Hippocampal formation (tissue), 2 donors: ENCODE measurements around the gene UTP3.
"Not testable (repeated sequence)": the region's sequence is repeated elsewhere in the genome, so short reads cannot be mapped to it uniquely, and the experiment has no call there.

Source experiments
- DNase-seq, 2 donors: peaks; one replicate each; lab custom pipeline; 2025; lab: John Stamatoyannopoulos, UW

UTP3 gene, protein sequence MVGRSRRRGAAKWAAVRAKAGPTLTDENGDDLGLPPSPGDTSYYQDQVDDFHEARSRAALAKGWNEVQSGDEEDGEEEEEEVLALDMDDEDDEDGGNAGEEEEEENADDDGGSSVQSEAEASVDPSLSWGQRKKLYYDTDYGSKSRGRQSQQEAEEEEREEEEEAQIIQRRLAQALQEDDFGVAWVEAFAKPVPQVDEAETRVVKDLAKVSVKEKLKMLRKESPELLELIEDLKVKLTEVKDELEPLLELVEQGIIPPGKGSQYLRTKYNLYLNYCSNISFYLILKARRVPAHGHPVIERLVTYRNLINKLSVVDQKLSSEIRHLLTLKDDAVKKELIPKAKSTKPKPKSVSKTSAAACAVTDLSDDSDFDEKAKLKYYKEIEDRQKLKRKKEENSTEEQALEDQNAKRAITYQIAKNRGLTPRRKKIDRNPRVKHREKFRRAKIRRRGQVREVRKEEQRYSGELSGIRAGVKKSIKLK

DNA sequence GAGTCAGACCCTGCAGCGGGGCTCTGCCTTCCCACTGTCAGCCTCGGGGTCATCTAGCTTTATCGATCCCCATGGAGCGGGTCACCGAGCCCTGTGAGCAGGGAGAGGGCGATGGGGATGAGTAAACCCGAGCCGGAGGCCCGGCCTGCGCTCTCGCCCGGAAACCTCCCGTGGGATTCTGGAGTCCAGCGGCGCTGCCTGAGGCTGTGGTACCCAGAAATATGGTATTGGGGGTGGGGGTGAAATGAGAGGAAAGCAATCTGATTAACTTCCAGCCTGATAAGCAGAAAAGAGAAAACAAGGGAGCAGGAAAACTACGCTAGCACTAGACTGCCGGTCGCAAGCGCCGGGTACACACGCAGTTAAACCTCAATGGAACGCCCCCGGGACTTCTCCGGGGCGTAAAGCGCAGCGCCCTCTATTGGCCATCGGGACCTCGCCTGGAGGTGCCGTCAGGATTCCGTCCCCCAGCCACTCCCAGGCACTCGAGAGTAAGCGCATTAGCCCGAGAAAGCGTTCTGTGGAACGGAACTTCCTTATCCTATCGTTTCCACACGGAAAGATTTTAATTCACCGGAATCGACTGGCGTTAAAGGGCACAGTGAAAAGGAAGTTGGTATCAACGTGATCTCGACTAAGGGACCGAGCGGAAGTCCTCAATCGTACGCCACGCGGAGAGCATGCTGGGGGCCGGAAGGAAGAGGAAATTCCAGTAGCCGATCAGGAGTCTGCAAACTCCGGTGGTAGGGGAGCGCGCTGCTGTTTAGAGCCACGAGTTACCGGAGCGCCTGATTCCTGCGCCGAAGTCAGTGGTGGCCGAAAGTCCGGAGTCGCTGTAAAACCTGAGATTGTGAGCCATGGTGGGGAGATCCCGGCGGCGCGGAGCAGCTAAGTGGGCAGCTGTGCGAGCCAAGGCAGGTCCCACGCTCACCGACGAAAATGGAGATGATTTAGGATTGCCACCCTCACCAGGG lies at the start of gene UTP3:
Gene UTP3, plus strand, starts transcription at position 712 of the 974 bp plus-strand sequence. Its CDS starts 146 bp downstream, at position 858.
- DNase-seq: peak; percentile 96 to 99

DNA sequence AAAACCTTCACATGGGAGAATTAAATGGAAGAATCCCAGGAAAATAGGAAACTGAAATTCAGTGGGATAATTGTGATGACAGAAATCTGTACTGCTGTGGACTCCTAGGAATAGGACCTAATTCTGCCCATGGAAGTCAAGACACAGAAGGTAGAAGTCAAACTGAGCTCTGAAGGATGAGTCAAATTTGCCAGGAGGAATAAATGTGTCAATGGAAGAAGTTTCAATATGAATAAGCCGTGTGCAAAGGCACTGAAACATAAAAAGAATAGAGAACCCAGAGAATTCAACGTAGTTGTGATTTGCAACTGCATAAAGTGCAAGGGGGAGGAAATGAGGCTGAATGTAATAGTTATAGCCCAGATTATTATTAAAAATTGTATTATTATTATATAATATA lies 48.1 kb upstream of the UTP3 start:
- DNase-seq: no peak

DNA sequence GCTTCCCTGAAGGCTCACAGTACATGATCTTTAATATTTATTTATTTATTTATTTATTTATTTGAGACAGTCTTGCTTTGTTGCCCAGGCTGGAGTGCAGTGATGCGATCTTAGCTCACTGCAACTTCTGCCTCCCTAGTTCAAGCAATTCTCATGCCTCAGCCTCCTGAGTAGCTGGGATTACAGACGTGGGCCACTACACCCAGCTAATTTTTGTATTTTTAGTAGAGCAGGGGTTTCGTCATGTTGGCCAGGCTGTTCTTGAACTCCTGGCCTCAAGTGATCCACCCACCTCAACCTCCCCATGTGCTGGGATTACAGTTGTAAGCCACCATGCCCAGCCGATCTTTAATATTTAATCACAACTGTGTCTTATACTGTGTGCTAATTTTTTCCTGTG lies 37.6 kb upstream of the UTP3 start:
- not testable (repeated sequence) for DNase-seq

DNA sequence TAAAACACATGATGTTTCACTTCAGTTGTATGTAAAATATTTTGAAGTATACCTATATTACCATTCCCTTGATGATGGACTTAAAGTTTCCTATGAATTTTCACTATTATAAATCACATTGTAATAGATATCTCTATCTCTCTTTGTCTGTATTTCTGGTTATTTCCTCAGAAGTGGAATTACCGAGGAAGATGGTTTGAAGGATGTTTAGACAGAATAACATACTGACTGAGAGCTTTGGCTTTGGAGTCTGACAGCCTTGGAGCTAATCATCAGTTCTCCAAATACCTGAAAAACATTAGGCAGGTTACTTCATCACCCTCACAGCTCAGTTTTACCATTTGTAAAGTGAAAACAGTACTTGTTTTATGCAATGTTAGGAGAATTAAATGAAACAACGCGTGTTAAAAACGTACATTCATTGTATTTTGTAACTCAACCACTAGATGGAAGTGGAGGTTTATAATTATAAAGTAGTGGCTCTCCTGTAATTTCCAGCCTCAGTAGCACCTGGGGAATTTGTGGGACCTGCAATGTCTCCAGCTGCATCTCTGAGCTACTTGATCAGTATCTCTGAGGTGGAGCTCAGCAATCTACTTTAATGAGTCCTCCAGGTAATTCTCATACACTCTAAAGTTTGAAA lies 36.3 kb upstream of the UTP3 start:
- peak in 1 of 2 donors; percentile 28 for DNase-seq

DNA sequence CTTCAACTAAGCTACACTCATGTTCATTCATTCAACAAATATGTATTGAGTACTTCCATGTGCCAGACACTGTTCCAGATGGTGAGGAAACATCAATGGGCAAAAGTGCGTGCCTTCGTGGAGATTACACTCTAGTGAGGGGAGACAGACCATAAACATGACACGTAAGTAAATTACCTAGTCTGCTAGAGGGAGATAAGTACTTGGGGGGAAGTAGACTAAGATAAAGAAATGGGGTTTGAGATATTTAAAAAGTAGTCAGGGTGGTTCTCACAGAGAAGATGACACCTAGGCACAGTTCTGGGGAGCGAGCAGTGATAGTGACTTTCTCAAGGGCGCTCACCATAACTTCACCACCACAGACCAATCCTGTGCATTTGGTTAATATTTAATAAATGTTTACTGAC lies 33.7 kb upstream of the UTP3 start:
- no peak for DNase-seq

DNA sequence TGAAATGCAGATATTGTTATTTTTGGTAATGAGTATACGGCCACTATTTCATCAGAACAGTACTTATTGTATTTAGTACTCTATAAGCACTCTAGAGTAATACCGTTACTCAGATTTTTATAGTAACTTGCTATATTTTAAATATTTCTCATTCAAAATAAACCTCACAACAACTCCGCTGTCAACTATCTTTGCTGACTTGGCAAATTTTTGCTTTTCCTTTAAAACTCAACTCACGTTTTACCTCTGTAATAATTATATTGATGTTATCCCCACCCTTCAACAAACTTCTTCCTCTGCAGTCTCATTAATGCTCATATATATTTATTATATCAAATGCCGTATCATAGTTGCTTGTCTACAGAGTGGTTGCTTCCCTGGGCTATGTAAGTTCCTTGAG lies 31.0 kb upstream of the UTP3 start:
- no peak for DNase-seq

DNA sequence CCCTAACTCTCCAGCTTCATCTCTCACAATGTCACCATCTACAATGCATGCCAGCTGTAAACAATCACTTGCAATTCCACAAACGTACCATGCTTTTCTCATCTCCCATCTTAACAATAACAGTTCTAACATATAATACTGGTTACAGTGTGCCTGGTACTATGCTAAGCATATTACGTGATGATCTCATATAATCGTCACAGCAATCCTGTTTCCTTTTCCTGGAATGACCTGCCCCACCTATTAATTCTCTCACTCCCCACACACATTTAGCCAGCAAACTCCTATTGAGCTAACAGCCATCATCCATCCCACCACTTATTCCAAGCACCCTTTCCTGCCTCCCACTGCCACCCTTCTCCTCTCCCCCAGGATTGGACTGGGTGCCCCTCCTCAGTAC lies 29.9 kb upstream of the UTP3 start:
- no peak for DNase-seq

DNA sequence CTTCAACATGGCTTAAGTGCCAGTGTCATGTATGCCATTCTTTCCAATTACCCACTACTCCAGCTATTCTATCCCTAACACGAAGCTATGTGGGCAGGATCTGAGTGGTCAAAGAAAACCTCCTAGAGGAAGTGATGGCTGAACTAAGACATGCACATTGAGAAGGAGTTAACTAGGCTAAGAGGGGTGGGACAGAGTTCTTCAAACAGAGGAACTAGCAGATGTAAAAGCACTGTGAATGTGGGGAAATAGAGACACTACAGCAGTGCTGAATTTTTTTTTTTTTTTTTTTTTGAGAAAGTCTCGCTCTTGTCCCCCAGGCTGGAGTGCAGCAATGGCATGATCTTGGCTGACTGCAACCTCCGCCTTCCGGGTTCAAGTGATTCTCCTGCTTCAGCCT lies 28.2 kb upstream of the UTP3 start:
- DNase-seq: no peak

DNA sequence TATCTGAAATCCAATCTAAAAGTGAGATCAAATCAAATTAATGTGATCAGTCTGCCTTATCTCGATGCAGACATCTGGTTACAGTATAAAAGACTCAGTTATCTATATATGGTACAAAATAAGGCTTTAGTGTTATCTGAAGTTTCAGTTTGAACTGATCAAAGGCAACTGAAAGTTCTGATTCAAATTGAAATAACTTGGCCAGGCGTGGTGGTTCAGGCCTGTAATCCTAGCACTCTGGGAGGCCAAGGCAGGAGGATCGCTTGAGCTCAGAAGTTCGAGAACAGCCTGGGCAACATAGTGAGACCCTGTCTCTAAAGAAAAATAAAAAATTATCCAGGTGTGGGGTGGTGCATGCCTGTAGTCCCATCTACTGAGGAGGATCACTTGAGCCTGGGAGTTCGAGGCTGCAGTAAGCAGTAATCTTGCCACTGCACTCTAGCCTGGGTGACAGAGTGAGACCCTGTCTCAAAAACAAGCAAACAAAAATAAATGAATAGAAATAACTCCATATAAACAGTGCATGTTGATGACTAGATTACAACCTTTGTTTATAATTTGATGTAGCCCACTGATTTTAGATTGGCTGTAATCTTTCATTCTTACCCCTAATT lies 26.9 kb upstream of the UTP3 start:
- not testable (repeated sequence) for DNase-seq

DNA sequence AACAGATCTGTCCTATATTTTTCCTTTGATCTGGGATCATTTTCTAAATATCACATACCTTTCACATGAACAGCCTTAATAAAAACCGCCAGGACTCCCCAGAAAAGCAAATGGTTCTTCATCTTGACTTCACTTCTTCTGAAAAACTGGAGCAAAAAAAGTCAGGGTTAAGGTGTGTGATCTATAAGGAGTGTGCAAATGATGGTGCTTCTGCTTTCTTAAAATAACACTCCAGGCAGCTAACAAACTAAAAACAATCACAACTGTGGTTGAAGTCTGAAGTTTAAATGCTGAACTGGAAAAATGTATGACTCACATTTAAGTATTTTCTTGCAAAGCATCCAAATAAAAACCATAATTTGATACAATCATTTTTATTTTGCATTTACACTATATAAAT lies 22.0 kb upstream of the UTP3 start, which contains the start of gene JCHAIN:
Gene JCHAIN, minus strand, starts transcription at position 140 of the 400 bp plus-strand sequence. Its CDS starts 18 bp downstream, at position 122.
- no peak for DNase-seq

DNA sequence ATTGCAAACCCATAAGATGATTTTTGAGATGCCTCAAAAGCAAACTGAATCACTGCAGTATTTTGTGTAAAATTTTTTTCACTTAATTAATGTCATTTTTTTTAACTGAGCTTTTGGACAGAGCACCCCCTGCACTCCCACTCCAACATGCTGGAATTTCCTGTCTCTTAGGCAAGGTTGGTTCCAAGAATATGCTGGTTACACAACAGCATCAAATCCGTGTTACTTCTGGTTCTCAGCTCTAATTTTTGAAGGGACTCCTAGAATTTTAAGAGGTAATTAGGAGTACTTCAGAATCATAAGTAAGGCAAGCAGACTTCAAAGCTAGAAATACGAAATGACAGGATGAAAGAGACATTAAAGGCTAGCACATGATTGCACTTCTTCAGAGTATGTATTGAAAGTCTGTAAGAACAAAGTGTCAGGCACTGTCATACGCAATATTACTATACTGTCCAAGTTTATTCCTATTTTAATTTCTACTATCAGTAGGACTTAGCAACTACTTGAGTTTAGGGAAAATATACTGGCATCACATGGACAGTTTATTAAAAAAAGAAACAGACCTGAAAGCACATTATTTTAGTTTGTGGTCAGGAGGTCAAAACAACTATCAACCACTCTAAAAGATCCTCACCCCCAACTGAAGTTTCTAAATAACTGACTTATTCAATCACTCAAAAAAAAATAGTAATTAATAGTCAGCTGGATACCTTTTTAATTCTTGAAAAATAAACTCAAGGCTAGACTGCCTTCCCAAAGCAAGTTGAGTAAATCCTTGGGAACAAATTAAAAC lies 20.4 kb upstream of the UTP3 start:
- DNase-seq: no peak

DNA sequence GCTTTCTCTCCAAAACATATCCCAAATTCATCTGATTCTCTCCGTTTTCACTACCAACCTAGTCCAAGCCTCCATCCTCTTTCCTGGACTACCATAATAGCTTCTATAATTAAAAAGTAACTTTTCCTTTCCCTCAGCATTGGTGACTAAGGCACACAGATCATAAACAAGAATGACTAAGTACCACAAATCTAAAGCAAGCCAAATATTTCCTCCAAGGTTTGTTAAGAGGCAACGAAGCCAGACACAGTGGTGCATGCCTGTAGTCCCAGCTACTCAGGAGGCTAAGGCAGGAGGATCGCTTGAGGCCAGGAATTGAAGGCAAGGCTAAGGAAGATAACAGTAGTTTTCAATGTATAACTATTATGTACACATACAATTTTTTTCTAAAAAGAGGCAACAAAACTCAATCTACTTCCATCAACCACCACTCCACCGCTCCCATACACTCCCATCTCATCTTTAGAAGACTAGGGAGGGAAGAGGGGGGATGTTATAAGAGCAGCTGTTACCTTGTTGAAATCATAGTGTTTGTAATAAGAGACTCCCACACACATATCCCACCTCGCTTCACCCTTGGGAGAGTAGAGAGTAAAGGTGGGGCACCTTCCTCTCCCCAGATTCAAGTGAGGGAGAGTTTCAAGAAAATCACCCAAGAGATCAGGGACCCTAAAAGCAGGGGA lies 17.9 kb upstream of the UTP3 start:
- no peak for DNase-seq

DNA sequence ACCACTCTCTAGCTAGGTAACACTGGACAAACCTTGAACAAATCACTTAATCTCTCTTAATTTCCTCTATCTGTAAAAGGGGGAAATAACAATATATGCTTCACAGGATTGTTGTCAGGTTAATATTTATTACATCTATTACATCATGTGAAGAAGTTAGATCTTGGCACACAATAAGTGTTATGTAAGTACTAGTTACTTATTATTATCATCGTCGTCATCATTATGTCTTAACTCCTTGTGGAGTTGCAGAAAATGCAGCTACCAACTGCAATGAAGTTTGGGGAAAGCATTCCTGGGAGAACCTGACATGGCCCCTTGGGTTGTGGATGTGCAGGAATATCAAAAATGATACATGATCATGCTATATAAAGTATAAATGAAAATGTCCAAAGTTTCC lies 17.2 kb upstream of the UTP3 start:
- DNase-seq: no peak

DNA sequence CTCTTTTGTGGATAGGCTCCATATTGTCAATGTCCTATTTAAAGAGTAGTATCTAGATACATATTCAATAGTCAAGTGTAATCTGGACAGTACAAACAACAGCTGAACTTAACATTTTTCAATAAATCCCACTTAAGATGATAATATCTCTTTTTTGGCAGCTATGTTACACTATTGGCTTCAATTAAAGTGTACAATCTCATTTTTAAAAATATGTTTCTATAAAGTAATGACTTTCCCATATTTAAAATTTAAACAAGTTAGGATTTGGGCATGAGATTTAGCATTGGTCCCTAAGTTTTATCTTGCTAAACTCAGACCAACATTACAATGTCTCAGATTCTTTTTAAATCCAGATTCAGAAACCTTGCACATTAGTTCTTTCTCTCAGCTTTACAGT lies 14.1 kb upstream of the UTP3 start:
- no peak for DNase-seq

DNA sequence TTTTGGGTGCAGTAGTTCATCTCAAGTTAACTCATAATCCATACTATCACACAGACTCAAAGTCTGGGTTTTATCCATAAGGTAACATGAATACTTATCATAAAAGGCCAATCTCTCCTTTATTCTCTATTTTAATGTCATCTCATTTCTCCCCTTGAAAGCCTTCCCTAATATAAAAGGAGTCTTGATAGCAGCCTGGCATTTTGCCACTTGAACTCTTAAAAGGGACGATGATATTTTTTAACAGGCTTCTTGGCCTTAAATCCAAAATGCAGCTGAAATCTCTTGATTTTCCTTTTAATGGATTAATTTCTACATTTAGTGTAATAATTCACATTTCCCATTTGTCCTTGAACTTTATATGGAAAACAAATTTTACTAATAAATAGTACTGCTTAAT lies 13.6 kb upstream of the UTP3 start:
- DNase-seq: no peak

DNA sequence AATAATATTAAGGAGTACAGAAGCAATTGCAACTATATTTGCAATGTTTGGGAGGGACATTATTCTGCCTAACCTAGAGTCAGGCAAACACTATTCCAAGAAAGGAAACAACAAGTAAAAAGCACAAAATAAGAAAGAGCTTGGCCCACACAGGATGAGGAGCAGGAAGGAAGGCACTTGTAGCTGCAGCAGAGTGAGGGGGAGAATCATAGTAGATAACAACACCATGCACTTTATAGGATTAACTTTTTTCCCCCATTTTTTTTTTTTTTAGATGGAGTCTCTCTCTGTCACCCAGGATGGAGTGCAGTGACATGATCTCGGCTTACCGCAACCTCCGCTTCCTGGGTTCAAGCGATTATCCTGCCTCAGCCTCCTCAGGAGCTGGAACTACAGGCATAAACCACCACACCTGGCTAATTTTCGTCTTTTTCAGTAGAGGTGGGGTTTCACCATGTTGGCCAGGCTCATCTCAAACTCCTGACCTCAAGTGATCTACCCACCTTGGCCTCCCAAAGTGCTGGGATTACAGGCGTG lies 11.7 kb upstream of the UTP3 start:
- no peak for DNase-seq

DNA sequence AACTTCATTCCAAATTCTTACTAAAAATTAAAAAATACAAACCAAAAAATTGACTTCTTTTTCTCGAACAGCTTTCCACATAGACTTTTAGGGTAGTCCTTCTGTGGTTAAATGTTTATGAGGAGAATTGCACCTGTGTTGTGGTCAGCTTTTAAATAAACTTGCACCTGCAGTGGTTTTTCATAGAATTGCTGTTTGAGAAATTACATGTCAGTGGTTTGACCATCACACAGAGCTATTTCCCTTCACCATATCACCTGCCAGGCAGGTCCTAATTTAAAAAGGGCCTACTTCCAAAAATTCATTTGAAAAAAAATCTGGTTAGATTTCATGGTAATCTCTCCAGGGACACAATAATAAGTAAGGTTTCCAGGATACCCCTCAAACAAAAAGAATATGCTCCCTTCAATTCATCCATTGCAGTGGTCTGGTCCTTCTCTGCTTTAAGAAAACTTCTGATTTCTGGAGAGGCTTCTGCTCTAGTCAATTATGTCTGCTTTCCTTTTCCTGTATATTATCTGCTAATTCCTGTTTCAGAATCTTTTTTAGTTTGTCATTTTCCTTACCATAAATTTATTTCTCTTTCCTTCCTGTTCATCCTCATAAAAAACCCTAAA lies 9.8 kb upstream of the UTP3 start:
- DNase-seq: no peak

DNA sequence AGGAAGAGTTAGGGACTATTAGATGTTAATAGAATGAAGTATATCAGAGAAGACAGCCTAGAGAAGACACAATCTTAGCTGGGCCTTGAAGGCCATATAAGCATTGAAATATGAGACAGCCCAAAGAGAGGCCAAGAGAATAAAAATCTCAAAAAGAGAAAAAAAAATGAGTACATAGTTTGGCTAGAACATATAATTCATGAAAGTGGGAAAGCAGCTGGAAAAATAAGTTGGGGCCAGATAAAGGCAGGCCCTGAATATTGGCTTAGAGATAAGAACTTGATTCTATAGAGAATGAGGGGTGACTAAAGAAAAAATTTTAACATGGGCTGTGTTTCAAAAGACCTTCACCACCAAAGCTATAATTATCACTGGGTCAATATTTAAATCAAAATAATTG lies 7.4 kb upstream of the UTP3 start:
- DNase-seq: no peak

DNA sequence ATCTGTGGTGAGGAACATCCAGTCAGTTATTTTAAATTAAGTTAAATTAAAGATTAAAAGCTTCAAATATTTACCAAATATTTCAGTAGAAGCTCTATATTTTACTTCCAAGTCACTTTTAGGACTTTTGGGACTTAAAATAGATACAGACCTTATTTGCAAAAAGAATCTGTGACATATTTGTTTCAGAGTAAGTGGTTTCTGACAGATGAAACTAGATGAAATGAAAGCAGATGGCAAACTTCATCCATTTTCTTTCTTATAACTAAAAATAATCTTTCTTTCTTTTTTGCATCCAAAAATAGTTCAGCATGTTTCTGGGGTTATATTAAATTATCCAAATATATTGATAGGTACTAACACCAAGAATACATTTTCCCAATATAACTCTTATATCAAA lies 6.6 kb upstream of the UTP3 start:
- DNase-seq: no peak
